HG03135 (cell line): ENCODE data around the gene ZNF750.

Source experiments
- ATAC-seq: cut with Tn5 transposase; IDR thresholded peaks from one replicate; pipeline ENCODE4 v1.9.1; 2021; ENCODE audit warnings: mild to moderate bottlenecking, moderate library complexity; ENCODE audit not compliant: unreplicated experiment

The ZNF750 gene

GRCh38 chr17:82836823-82837357, 2.9 kb downstream of the ZNF750 start:
- no peak for ATAC-seq

GRCh38 chr17:82835766-82836512, 3.9 kb downstream of the ZNF750 start:
- no peak for ATAC-seq

- no peak for ATAC-seq
Observed at GRCh38 chr17:82835122-82835521, 4.7 kb downstream of the ZNF750 start.

GRCh38 chr17:82832881-82833475, 6.8 kb downstream of the ZNF750 start:
- ATAC-seq = no peak

GRCh38 chr17:82832411-82832810, 7.4 kb downstream of the ZNF750 start:
- no peak for ATAC-seq

GRCh38 chr17:82831818-82832200, 8.0 kb downstream of the ZNF750 start:
- no peak for ATAC-seq

- no peak for ATAC-seq
Observed at GRCh38 chr17:82831041-82831817, 8.6 kb downstream of the ZNF750 start.

GRCh38 chr17:82830249-82830661, 9.6 kb downstream of the ZNF750 start:
- ATAC-seq = no peak

GRCh38 chr17:82828875-82829487, 10.8 kb downstream of the ZNF750 start:
- ATAC-seq = no peak

- ATAC-seq = no peak
Observed at GRCh38 chr17:82826956-82827355, 12.9 kb downstream of the ZNF750 start.

GRCh38 chr17:82826211-82826610, 13.6 kb downstream of the ZNF750 start:
- ATAC-seq = no peak

- ATAC-seq = no peak
Observed at GRCh38 chr17:82825540-82826124, 14.2 kb downstream of the ZNF750 start.

GRCh38 chr17:82823004-82823403, 16.8 kb downstream of the ZNF750 start:
- no peak for ATAC-seq

- no peak for ATAC-seq
Observed at GRCh38 chr17:82822281-82822680, 17.5 kb downstream of the ZNF750 start.

- no peak for ATAC-seq
Observed at GRCh38 chr17:82821554-82821953, 18.3 kb downstream of the ZNF750 start.

- no peak for ATAC-seq
Observed at GRCh38 chr17:82820278-82821251, 19.3 kb downstream of the ZNF750 start.

GRCh38 chr17:82817947-82818346, 21.9 kb downstream of the ZNF750 start:
- ATAC-seq = no peak

GRCh38 chr17:82816358-82816757, 23.5 kb downstream of the ZNF750 start:
- no peak for ATAC-seq

- no peak for ATAC-seq
Observed at GRCh38 chr17:82815790-82816305, 24.0 kb downstream of the ZNF750 start.
